GM15510 (cell line): ENCODE data around the gene RAD9B.

Source experiments
- POLR2A ChIP-seq: IDR thresholded peaks from 3 replicates; pipeline ENCODE4 v1.6.1; 2011; ENCODE audit warnings: borderline replicate concordance; ENCODE audit not compliant: insufficient read length; ENCODE audit errors: extremely low read depth

The RAD9B gene

GRCh38 chr12:110501752-110502738, at the start of gene RAD9B, which contains the start of gene VPS29:
Gene RAD9B, plus strand, starts transcription at chr12:110502331. Its CDS starts 7 bp downstream, at chr12:110502338.
Gene VPS29, minus strand, starts transcription at chr12:110502111. Its CDS starts 60 bp downstream, at chr12:110502051.
- peak; percentile 93 for TF ChIP-seq POLR2A

DNA sequence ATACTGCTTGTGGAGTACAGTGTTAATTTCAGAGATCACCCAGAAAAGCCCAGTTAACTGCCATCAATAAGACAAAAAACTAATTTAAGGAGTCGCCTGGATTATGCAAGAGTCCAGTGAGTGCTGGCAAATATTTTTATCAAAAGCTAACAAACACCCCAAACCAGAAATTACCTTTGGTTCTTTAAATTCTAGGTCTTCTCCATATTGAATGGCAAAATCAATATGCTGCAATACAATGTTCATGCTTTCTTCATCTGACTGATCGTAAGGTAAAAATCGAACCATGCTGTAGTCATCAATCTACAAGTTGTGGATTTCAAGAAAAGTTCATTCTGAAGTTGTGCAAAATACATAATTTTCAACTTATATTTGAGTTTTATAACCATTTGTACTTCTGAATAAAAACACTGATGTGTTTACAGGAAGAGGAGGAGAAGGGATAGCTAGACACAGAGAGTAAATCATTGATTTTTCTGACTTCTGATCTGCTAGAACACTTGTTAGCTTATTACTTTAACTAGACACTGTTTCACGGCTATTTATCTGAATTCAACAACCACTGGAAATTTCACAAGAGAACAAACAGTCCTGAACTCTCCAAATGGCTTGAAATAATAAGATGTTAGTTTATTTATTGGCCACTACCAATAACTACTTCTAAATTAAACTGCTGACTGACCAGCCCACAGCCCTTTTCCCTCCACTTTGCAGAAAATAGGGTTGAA, 48.4 kb upstream of the RAD9B start:
- no peak for TF ChIP-seq POLR2A

DNA sequence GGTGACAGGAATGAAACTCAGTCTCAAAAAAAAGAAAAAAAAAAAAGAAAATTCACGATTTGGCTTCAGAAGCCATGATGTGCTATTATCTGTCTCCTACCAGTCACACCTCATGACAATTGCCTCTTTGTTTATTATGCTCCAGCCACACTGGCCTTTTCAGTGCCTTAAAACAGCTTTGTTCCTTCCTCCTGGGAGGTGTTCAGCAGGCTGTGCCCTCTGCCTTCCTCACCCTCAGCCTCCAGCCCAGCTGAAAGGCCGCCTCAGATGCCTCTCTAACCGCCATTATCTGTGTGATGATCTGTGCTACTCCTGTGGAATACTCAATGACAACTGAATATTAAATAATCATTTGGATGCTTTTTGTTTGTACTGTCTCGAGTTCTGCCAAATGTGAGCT, 43.4 kb upstream of the RAD9B start:
- no peak for TF ChIP-seq POLR2A

GRCh38 chr12:110465024-110465423, 37.1 kb upstream of the RAD9B start:
- no peak for TF ChIP-seq POLR2A

DNA sequence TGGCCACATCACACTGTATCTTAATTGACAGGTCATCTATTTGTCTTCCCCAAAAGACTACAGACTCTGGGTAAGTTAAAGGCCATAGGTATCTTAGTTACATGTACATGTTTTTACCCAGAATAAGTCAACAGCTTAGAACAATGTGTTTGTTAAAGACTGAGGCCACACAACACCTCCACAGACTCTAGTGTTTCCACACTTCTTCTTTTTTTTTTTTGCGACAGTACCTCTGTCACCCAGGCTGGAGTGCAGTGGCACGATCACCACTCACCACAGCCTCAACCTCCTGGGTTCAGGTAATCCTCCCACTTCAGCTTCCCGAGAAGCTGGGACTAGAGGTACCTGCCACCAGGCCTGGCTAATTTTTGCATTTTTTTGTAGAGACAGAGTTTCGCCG, 35.3 kb upstream of the RAD9B start:
- TF ChIP-seq POLR2A = no peak

- TF ChIP-seq POLR2A = no peak
These were observed 34.3 kb upstream of the RAD9B start for GRCh38 chr12:110467847-110468213.

DNA sequence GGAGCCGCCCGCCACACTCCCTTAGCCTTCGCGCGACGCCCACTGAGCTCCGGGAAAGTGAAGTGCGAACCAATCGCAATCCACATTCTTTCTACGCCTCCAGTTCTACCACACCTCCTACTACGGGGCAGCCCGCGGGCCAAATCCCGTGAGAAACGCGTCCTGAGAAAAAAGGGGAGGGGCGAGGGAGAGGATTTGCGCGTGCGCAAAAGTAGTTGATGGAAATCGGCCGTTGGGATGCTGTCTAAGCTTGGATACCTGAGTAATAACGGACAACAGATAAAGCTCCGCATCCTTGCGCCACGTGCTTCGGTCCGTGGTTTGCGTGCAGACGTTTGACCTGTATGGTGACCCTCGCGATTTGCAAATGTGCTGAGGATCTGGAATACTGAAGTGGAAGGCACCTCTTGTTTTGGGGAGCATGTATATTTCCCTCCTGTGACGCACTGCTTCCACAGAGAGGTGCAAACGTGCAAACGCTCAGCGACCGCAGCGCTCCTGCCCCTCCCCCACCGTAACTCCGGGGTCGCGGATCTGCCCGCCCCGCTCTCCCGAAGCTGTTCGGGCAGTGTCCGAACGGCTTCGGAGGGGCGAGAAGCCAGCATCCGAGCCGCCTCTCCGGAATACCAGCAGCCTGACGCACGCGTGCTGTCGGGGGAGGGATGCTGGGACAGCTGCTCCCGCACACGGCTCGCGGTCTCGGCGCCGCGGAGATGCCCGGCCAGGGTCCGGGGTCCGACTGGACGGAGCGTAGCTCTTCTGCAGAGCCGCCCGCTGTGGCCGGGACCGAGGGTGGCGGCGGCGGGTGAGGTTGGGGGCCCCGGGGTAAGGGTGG, 33.7 kb upstream of the RAD9B start, which contains the start of the genes FAM216A and GPN3:
FAM216A (plus strand) TSS at position 632 of the 835 bp plus-strand sequence; CDS start at position 663, 31 bp downstream.
GPN3 (minus strand) TSS at position 44 of the 835 bp plus-strand sequence. CDS start 54 bp downstream, outside the sequence.
- peak; percentile 75 for TF ChIP-seq POLR2A

- no peak for TF ChIP-seq POLR2A
These were observed 26.7 kb upstream of the RAD9B start for GRCh38 chr12:110475426-110475825.

DNA sequence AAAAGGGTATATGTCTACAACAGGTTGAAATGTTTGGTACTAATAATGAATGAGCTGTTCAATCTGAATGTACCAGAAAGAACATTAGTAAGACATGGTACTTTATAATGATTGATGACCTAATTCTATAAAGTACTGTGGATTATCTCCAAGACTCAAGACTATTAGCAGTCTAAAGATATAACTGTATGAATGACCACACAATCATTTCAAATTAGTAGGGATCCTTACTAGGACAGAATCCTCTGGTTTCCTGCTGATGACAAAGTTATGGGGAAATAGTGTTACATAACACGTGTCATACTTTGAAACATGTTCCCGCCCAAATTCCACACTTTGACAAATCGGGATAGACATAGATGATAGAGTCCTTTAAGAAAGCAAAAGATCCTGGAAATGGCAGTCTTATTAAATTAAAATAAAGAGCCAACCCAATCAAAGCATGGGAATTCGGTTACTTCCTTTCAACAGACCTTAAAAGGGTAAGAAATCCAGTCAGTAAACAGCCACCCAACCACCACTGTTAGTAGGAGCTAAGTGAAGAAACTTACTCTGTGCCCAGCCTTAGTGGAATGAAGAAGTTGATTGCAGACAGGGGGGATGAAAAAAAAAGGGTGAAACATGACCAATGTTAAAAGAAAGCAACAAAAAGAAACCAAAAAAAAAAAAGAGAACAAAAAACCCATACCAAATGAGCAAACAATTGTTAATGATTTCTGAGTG, 3.0 kb upstream of the RAD9B start:
- TF ChIP-seq POLR2A = no peak

- TF ChIP-seq POLR2A = no peak
These were observed 756 bp upstream of the RAD9B start for GRCh38 chr12:110501399-110501751.

DNA sequence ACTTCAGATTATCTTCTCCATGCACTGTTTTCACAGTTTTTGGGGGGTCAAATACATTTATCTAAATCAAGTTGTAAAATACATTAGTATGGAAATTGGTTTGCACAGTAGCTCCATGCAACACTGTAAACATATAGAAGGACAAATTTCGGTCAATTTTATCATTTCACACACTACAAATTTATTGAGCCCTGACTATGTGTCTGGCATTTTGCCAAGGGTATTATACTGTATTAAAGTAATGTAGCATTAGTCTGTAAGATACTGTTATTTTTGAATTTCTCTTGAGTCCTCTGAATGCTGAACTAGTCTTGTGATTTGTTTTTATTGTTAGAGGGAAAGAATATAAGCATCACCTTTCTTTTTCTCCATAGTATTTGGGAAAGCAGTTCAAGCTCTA, 1.3 kb downstream of the RAD9B start:
- no peak for TF ChIP-seq POLR2A

DNA sequence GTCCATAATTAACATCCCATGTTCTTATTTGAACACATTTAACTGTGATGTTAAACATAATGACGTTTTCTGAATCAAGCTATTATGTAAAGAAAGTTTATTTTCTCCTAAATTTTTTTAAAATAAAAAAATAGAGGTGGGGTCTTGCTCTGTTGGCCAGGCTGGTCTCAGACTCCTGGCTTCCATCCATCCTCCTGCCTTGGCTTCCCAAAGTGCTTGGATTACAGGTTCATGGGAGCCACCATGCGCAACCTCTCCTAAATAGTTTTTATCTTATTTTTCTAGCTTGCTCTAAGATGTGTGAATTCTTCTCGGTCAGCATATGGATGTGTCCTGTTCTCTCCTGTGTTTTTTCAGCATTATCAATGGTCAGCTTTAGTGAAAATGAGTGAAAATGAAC, 3.2 kb downstream of the RAD9B start:
- TF ChIP-seq POLR2A = no peak

GRCh38 chr12:110508071-110508586, 6.0 kb downstream of the RAD9B start:
- TF ChIP-seq POLR2A = no peak
